IMR-90 (cell line): Measurements from ENCODE around the gene TRHDE. TPM values are rescaled to one million over a fixed set of nuclear protein-coding genes. Genes with fewer than 3 reads are reported as not detected.
A peak's percentile ranks its signal among the peaks of the same experiment; 100 is the strongest.

Source experiments
- ATAC-seq: fragments of 200-7000 bp; cut with Tn5 transposase; 2 replicates; pipeline ENCODE4 v1.9.1; 2020; ENCODE audit warnings: low read depth, mild to moderate bottlenecking, moderate library complexity
- BruUV-seq: library from RNA; stranded (reverse); fragments of 400-500 nt; replicated peaks from 2 replicates; lab custom pipeline; 2021; lab: Mats Ljungman, UMichigan
- CTCF ChIA-PET: fragments of 300-600 bp; formaldehyde crosslinking; extraction: SDS; loops from one replicate; lab custom pipeline; 2021; ENCODE audit warnings: antibody characterized with exemption; lab: Yijun Ruan, JAX
- POLR2A ChIA-PET: fragments of 300-600 bp; sonication (Branson Sonifier 250); formaldehyde crosslinking; loops from one replicate; lab custom pipeline; 2022; ENCODE audit warnings: antibody characterized with exemption; ENCODE audit not compliant: unreplicated experiment; lab: Charles Lee
- DNase-seq: peaks from one replicate; pipeline ENCODE4 v3.0.0; 2013
- H2AFZ ChIP-seq: replicated peaks from 2 replicates; pipeline ENCODE3; 2013; ENCODE audit warnings: low read length, mild to moderate bottlenecking; ENCODE audit not compliant: poor library complexity
- H2AK5ac ChIP-seq: 2 replicates; pipeline ENCODE4 v1.6.1; 2013; ENCODE audit warnings: low read depth, low read length, inconsistent platforms
- H2AK9ac ChIP-seq: replicated peaks from 2 replicates; pipeline ENCODE3; 2013; ENCODE audit warnings: mild to moderate bottlenecking, low read depth, low read length, moderate library complexity; ENCODE audit not compliant: poor library complexity
- H2BK120ac ChIP-seq: 2 replicates; pipeline ENCODE4 v1.6.1; 2013; ENCODE audit warnings: low read depth, low read length, inconsistent platforms
- H2BK15ac ChIP-seq: 3 replicates; pipeline ENCODE4 v1.6.1; 2013; ENCODE audit warnings: low read depth, low read length, inconsistent platforms
- H2BK20ac ChIP-seq: 2 replicates; pipeline ENCODE4 v1.6.1; 2013; ENCODE audit warnings: low read depth, mild to moderate bottlenecking, inconsistent platforms, low read length, moderate library complexity
- H2BK5ac ChIP-seq: 2 replicates; pipeline ENCODE4 v1.6.1; 2013; ENCODE audit warnings: mild to moderate bottlenecking, low read depth, low read length, inconsistent platforms; ENCODE audit not compliant: poor library complexity, severe bottlenecking
- H3K14ac ChIP-seq: replicated peaks from 2 replicates; pipeline ENCODE4 v1.6.1; 2013; ENCODE audit warnings: low read depth, low read length, inconsistent platforms
- H3K18ac ChIP-seq: 2 replicates; pipeline ENCODE4 v1.6.1; 2013; ENCODE audit warnings: low read depth, low read length, control low read depth
- H3K23ac ChIP-seq: 2 replicates; pipeline ENCODE4 v1.6.1; 2013; ENCODE audit warnings: low read depth, low read length, inconsistent platforms
- H3K27ac ChIP-seq: 2 replicates; pipeline ENCODE4 v1.5.1; 2013; ENCODE audit warnings: mild to moderate bottlenecking, control low read depth, low read length; ENCODE audit not compliant: insufficient read depth
- H3K27me3 ChIP-seq: 2 replicates; pipeline ENCODE4 v1.6.1; 2013; ENCODE audit warnings: low read length; ENCODE audit not compliant: control insufficient read depth, insufficient read depth
- H3K36me3 ChIP-seq: 2 replicates; pipeline ENCODE4 v1.6.1; 2013; ENCODE audit warnings: low read length, mixed read lengths; ENCODE audit not compliant: control insufficient read depth, insufficient read depth
- H3K4ac ChIP-seq: 2 replicates; pipeline ENCODE4 v1.6.1; 2013; ENCODE audit warnings: low read depth, low read length, inconsistent platforms
- H3K4me1 ChIP-seq: 2 replicates; pipeline ENCODE4 v1.6.1; 2013; ENCODE audit warnings: low read length, mixed read lengths; ENCODE audit not compliant: control insufficient read depth, insufficient read depth
- H3K4me2 ChIP-seq: 2 replicates; pipeline ENCODE4 v1.6.1; 2013; ENCODE audit warnings: low read depth, mild to moderate bottlenecking, control low read depth, low read length, moderate library complexity
- H3K4me3 ChIP-seq: 2 replicates; pipeline ENCODE4 v1.5.1; 2013; ENCODE audit warnings: low read depth, mild to moderate bottlenecking, control low read depth, low read length, moderate library complexity; ENCODE audit not compliant: insufficient read depth
- H3K56ac ChIP-seq: 2 replicates; pipeline ENCODE4 v1.6.1; 2013; ENCODE audit warnings: low read length, inconsistent platforms; ENCODE audit not compliant: insufficient read depth; ENCODE audit errors: extremely low read depth
- H3K79me1 ChIP-seq, 2 experiments: 2 replicates each; pipeline ENCODE4 v1.6.1; 2013; ENCODE audit warnings: low read length in 2 of 2, inconsistent platforms in 1 of 2, low read depth in 1 of 2
- H3K9ac ChIP-seq: 2 replicates; pipeline ENCODE4 v1.6.1; 2013; ENCODE audit warnings: low read depth, low read length, control low read depth
- H3K9me1 ChIP-seq: 2 replicates; pipeline ENCODE4 v1.6.1; 2013; ENCODE audit warnings: low read length, inconsistent platforms; ENCODE audit not compliant: insufficient read depth
- H3K9me3 ChIP-seq: 2 replicates; pipeline ENCODE4 v1.6.1; 2013; ENCODE audit warnings: low read length; ENCODE audit not compliant: control insufficient read depth, insufficient read depth
- H4K20me1 ChIP-seq: 2 replicates; pipeline ENCODE4 v1.6.1; 2013; ENCODE audit warnings: low read length, inconsistent platforms; ENCODE audit not compliant: insufficient read depth
- H4K5ac ChIP-seq: 2 replicates; pipeline ENCODE4 v1.6.1; 2013; ENCODE audit warnings: mild to moderate bottlenecking, low read depth, low read length, control low read depth
- H4K8ac ChIP-seq, 2 experiments: 2 replicates each; pipeline ENCODE4 v1.6.1; 2013; ENCODE audit warnings: low read depth in 2 of 2, low read length in 2 of 2, control low read depth in 1 of 2, inconsistent platforms in 1 of 2
- H4K91ac ChIP-seq: 2 replicates; pipeline ENCODE4 v1.6.1; 2013; ENCODE audit warnings: low read depth, low read length, inconsistent platforms; ENCODE audit not compliant: insufficient read depth
- FOS ChIP-seq: fragments of 150-350 bp; IDR thresholded peaks from 2 replicates; pipeline ENCODE4 v1.6.1; 2016; ENCODE audit warnings: low read depth, low read length
- USF2 ChIP-seq: fragments of 150-350 bp; IDR thresholded peaks from 2 replicates; pipeline ENCODE4 v1.6.1; 2017; ENCODE audit warnings: mild to moderate bottlenecking, antibody characterized with exemption, low read length, low read depth
- WGBS, 2 experiments: methylation state at CpG; one replicate each; pipeline versions ENCODE4 v1.1.5 to v1.1.7; 2013; ENCODE audit warnings: missing lambda C conversion rate in 2 of 2; ENCODE audit not compliant: insufficient read length in 1 of 2; ENCODE audit errors: extremely low coverage in 2 of 2; 5-methylcytosine and 5-hydroxymethylcytosine counted together
- dilution Hi-C: fragments of 300-500 bp; cut with HindIII; formaldehyde crosslinking; loops from one replicate; pipeline ENCODE4 v1.14.3; 2018; ENCODE audit warnings: low sequenced_read_pairs; ENCODE audit not compliant: unreplicated experiment
- in situ Hi-C: fragments of 300-500 bp; cut with MboI; formaldehyde crosslinking; loops from 3 replicates; pipeline ENCODE4 v1.14.3; 2019; ENCODE audit warnings: low sequenced_read_pairs, inconsistent platforms, mixed read lengths
- intact Hi-C: fragments of 100-400 bp; cut with micrococcal nuclease; formaldehyde crosslinking; loops from 2 replicates; pipeline ENCODE4 v1.10.0; 2022
- polyA plus RNA-seq, 3 experiments: library from polyadenylated mRNA; depleted of rRNA; stranded (reverse); fragments of >200 nt; gene quantifications; 2 replicates each; pipeline ENCODE4 v1.2.3, GENCODE V29; 2012; ENCODE audit warnings: low replicate concordance in 1 of 3
- total RNA-seq: library from RNA; depleted of rRNA; stranded (reverse); fragments of >200 nt; gene quantifications from 2 replicates; pipeline ENCODE4 v1.2.3, GENCODE V29; 2012

The TRHDE gene
- total and polyA plus RNA-seq, 2 of the 4 experiments (the other 2 are of a cell fraction) = 33.7 to 65.1 TPM

GRCh38 chr12:72677846-72678245, 405.7 kb downstream of the TRHDE start:
- Histone ChIP-seq H2BK5ac (no peak overlapping the region), H2BK20ac (no peak overlapping the region), H3K4me3 (no peak overlapping the region), H4K91ac (no peak overlapping the region), H3K18ac (no peak overlapping the region), H3K56ac (no peak overlapping the region), H3K4me1 (peaks cover 1% of the 10 kb centered on the region; the same call in 1 of the 2 replicates), H2AFZ (no peak overlapping the region), H2AK5ac (no peak overlapping the region), H3K9me1 (no peaks in the 10 kb centered on the region), H3K27ac (no peak overlapping the region), H3K14ac (no peak overlapping the region), H3K23ac (no peak overlapping the region), H3K36me3 (no peaks in the 10 kb centered on the region), H3K9me3 (no peaks in the 10 kb centered on the region), H4K8ac (no peak overlapping the region), H3K4ac (no peak overlapping the region), H2BK15ac (no peak overlapping the region), H2AK9ac (no peak overlapping the region), H4K20me1 (no peaks in the 10 kb centered on the region), H3K9ac (no peak overlapping the region), H4K5ac (no peak overlapping the region), H3K27me3 (no peaks in the 10 kb centered on the region), H3K4me2 (peak overlapping the region; percentile 35), H3K79me1 (no peaks in the 10 kb centered on the region), H2BK120ac (no peak overlapping the region)
- no CpG with 5 or more reads among the region's 2 CpGs for WGBS, 2 experiments
- POLR2A ChIA-PET = no interaction called here
- in situ Hi-C loops = no loop called here
- dilution Hi-C loops = no loop called here
- CTCF ChIA-PET = no interaction called here
- TF ChIP-seq USF2 (no peak), FOS (no peak)
- intact Hi-C loops = loop anchor here (10.0 kb wide), 1 partner anchor 333 kb away; no protein-coding TSS in a partner anchor
- ATAC-seq = peak; percentile 27; the same call in 1 of the 2 replicates
- no peak for DNase-seq
- no TSS peak for BruUV-seq
